Cardiac fibroblast (primary cell): ENCODE data around the gene AP3D1.
"Not testable (repeated sequence)": the region's sequence is repeated elsewhere in the genome, so short reads cannot be mapped to it uniquely, and the experiment has no call there.

Source experiments
- DNase-seq, 2 donors: peaks; one replicate each; pipeline versions ENCODE4 v3.0.0 to v3.0.0-alpha.2; 2010; ENCODE audit warnings: low read depth in 2 of 2
- H3K4me3 ChIP-seq, 2 donors: replicated peaks in 1 of 2; 1 replicate in 1 of 2; 2 replicates in 1 of 2; pipeline ENCODE4 v1.5.1; 2011; ENCODE audit warnings: low read depth in 2 of 2, low read length in 2 of 2, mild to moderate bottlenecking in 2 of 2, moderate library complexity in 1 of 2
- TF ChIP-seq, protein P1 (sequence below): IDR thresholded peaks from one replicate; pipeline ENCODE4 v1.5.1; 2011; ENCODE audit warnings: low read depth, mild to moderate bottlenecking, low read length, inconsistent platforms

Gene AP3D1

GRCh38 chr19:2135474-2136402 is 15.6 kb downstream of the AP3D1 start:
- no peak for DNase-seq
- TF ChIP-seq, protein P1, sequence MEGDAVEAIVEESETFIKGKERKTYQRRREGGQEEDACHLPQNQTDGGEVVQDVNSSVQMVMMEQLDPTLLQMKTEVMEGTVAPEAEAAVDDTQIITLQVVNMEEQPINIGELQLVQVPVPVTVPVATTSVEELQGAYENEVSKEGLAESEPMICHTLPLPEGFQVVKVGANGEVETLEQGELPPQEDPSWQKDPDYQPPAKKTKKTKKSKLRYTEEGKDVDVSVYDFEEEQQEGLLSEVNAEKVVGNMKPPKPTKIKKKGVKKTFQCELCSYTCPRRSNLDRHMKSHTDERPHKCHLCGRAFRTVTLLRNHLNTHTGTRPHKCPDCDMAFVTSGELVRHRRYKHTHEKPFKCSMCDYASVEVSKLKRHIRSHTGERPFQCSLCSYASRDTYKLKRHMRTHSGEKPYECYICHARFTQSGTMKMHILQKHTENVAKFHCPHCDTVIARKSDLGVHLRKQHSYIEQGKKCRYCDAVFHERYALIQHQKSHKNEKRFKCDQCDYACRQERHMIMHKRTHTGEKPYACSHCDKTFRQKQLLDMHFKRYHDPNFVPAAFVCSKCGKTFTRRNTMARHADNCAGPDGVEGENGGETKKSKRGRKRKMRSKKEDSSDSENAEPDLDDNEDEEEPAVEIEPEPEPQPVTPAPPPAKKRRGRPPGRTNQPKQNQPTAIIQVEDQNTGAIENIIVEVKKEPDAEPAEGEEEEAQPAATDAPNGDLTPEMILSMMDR: no peak
- H3K4me3 ChIP-seq: no peak overlapping the region

DNA sequence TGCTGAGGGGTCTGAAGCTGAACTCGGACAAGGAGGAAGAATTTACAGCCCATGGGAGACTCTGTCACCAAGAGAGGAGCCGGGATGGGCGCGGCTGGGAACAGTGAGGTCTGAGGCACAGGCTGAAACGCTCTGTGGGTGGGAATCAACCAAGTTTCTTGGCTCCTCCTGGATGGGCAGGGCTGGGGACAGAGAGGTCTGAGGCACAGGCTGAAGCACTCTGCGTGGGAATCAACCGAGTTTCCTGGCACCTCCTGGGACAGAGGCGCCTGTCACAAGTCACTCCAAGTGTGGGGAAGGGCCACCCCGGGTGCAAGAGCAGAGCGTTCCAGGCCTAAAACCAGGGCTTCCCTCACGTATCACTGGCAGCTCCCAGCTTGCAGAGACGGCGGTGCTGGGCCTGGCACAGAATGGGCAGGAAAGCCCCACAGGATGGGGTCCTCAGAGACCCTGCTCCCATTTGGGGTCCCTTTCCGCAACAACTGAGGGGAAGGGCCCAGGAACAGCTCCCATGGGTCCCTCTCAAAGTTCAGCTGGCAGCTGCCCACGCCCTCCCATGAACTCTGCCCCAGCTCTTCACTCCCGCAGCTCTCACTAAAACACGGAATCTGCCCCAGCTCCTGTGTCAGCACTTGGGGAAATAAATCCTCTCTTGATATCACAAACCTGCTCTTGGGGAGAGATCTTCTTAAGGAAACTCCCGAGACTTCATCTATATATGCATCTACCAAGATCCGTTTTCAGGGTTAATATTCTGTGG is 18.5 kb downstream of the AP3D1 start:
- DNase-seq: no peak
- H3K4me3 ChIP-seq: no peak overlapping the region
- TF ChIP-seq, protein P1: no peak

- H3K4me3 ChIP-seq: no peak overlapping the region
- DNase-seq: no peak
- TF ChIP-seq, protein P1: no peak
These were observed 19.2 kb downstream of the AP3D1 start for GRCh38 chr19:2132191-2132590.

- DNase-seq, H3K4me3 ChIP-seq: not testable (repeated sequence)
These were observed 20.1 kb downstream of the AP3D1 start for GRCh38 chr19:2131012-2131975.

GRCh38 chr19:2129892-2130770 is 21.2 kb downstream of the AP3D1 start:
- H3K4me3 ChIP-seq: no peak overlapping the region
- TF ChIP-seq, protein P1: no peak
- DNase-seq: no peak

GRCh38 chr19:2129486-2129885 is 21.9 kb downstream of the AP3D1 start:
- no peak overlapping the region for H3K4me3 ChIP-seq
- TF ChIP-seq, protein P1: no peak
- DNase-seq: no peak
